HK-2 (cell line): Measurements from ENCODE around the gene OPA1.
A peak's percentile ranks its signal among the peaks of the same experiment; 100 is the strongest.

Experiments used
- DNase-seq: peaks from one replicate; pipeline ENCODE4 v3.0.0-alpha.2; 2018; ENCODE audit not compliant: unreplicated experiment

Gene OPA1

DNA sequence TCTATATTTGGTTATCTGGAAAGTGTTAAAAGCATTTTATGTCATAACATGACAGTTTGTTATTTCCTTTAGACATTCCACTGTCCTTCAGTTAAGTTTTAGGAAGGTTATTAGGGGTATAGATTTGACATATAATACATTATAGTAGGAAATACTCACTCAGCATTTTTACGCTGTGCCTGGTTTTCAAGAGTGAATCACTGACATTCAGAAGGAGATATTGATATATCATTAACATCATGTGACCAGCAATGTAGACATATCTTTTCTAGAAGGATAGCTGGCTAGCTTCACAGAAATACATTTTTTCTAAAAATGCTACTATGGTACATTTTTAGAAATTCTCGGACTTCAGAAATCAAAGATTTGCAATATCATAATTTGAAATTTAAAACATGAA, 57.6 kb downstream of the OPA1 start:
- no peak for DNase-seq

DNA sequence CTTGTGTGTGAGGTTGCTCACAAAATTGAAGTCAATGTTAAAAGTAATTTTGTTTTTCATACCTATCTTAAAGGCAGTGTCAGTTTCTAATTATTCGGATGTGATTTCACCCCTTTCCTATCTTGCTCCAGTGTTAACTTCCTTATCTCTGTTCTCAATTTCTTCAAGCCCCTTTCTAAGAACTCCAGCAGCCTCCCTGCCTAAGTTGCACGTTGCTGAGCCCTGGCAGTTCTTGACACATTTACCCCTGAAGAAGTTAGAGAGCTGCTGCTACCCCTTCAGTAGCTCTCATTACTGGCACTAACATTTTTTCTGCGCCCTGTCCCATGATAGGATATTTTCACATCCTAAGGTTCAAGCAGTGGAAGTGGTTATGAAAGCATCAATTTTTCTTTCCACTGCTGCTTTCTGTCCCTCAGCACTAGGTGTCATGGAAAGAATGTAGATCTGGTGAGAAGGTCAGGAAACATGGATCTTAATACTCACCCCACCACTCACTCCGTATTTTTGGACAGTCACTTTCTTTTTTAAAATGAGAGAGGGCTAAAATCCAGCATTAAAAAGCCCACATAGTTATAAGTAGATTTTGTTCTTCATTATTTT, 62.9 kb downstream of the OPA1 start:
- no peak for DNase-seq

- DNase-seq, result no peak
Observed at GRCh38 chr3:193656445-193656844, 63.4 kb downstream of the OPA1 start.

DNA sequence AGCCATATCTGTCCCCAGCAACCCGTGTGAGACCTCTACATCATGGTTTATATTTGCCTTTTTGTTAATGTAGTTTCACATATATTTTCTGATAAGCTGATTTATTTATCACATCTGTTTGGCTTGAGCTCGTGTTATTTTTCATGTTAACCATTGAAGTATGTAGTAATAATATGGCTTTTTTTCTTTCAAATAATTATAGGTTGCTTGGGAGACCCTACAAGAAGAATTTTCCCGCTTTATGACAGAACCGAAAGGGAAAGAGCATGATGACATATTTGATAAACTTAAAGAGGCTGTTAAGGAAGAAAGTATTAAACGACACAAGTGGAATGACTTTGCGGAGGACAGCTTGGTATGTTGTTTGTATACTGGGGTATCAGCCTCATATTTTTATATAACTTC, 63.9 kb downstream of the OPA1 start:
- no peak for DNase-seq

DNA sequence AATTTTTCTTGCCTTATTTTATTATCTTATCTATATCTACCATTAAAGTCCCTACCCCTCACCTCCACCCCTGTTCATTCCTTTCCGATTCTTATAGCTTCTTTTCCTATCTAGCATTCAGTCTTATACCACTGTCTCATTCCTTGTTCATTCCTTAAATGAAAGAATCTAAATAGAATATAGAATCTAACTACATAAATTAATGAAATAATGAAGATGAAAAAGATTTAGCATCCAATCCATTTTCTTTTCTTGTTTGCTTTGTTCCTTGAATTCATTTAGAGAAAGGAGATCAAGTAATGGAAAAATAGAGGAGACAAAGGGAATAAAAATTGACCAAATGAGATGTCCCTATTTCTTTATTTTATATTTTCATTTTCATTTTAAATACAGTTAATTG, 67.2 kb downstream of the OPA1 start:
- DNase-seq, result no peak

- no peak for DNase-seq
Observed at GRCh38 chr3:193660698-193661411, 67.8 kb downstream of the OPA1 start.

- no peak for DNase-seq
Observed at GRCh38 chr3:193662757-193663322, 69.8 kb downstream of the OPA1 start.

DNA sequence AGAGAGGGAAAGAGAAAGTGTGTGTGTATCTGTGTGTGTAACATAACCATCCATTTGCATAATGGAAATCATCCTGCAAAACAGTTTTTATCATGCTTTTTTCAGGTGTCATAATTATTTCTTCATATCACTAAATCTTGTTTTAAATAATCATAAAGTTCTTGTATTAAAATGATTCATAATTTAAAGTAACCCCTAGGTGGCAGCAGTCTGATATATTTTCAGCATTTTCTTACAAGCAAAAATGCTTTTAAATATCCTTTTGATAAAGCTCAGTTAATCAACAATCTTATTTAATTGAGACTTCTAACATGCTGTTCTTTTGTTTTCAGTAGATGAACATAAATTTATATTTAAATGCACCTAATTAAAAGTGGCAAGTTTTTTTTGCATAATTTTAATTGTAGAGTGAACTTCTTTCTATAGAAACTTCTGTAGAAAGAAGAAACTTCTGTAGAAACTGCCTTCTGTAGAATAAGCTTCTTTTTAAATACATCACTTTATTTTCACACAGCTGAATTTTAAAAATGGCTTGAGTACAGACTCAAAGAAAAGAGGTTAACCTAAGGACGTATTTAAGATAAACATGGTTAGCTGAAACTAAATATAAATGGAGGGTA, 72.5 kb downstream of the OPA1 start:
- DNase-seq, result no peak

DNA sequence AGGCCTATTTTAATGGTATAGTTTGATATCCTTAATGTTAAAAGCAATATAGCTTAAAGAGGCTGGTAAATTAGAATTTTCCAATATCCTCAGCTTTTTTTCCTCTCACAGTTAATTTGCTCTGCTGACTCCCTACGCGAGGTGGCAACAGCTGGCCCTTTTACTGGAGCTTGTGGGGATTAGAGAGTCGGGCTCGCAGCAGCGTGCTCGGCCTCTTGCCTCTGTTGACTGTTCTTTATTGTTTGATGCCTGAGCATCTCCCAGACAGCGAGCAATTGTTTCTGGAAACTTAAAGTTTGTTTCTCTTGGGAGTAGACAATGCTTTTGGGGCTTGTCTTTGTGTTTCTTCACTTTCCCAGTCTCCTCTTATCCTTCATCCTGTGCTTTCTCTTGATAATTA, 80.8 kb downstream of the OPA1 start:
- no peak for DNase-seq

GRCh38 chr3:193674714-193675113, 81.7 kb downstream of the OPA1 start:
- DNase-seq, result no peak

GRCh38 chr3:193677734-193678133, 84.7 kb downstream of the OPA1 start:
- no peak for DNase-seq

- no peak for DNase-seq
Observed at GRCh38 chr3:193680220-193680619, 87.2 kb downstream of the OPA1 start.

DNA sequence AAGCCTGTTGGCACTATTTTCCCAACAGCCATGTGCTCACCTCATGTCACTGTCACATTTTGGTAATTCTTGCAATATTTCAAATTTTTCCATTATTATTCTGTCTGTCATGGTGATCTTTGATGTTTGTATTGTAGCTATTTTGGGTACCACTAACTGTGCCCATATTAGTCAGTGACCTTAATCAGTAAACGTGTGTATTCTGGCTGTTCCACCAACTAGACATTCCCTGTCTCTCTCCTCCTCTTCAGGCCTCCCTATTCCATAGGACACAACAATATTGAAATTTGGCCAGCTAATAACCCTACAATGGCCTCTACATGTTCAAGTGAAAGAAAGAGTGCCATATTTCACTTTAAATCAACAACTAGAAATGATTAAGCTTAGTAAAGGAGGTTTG, 88.6 kb downstream of the OPA1 start:
- no peak for DNase-seq

GRCh38 chr3:193686665-193687483, 93.9 kb downstream of the OPA1 start:
- no peak for DNase-seq

DNA sequence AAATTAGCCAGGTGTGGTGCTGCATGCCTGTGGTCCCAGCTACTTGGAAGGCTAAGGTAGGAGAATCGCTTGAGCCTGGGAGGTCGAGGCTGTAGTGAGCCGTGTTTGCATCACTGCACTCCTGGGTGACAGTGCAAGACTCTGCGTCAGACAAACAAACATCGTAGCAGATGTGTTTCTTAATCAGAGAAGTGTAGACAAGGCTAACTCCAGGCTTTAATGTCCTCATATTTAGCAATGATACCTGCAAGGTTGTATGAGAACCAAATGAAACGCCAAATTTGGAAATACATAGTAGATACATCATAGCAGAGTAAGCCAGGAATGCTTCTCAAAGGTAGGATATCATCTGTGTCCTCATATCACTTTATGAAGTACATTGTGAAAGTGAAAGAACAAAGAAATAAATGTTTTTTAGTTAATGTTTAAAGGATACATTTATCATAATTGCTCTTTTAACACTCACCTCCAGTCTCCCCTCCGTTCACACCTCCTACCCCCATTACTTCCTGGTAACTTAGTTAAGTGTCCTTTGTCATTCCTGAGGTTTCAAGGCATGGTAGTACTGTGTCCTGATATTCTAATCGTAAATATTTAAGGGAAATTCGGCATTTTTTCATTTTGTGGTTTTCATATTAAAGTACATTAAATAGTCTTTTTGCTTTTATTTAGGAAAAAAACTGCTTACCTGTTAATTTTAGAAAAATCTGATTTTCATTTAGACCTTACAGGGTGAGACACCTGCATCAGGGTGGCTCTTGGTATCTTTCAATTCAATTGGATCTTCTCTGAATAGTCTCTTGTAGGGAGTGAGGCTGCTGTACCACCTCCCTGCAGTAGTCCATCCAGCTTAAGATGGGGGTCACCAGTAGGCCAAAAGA, 96.1 kb downstream of the OPA1 start:
- DNase-seq, result no peak

DNA sequence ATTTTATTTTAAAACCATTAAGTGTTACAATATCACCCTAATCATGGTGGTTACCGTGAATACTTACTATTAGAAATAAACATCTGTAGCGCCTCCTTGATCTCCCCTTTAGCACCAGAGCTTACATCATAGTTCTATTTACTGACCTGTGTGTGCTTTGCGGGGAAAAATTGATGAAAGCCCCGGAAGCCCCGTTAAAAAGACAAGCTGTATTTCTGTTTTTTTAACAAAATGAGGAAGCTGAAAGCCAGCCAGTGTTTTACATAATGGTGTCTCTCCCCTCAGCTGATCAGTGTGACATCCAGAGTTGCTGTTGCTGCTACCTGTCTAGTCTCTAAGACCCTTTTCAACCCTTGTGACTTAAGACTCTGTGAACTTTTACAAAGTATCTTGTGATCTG, 100.8 kb downstream of the OPA1 start:
- DNase-seq, result no peak

- DNase-seq, result peak; percentile 44
Observed at GRCh38 chr3:193701953-193702635, 109.1 kb downstream of the OPA1 start.

DNA sequence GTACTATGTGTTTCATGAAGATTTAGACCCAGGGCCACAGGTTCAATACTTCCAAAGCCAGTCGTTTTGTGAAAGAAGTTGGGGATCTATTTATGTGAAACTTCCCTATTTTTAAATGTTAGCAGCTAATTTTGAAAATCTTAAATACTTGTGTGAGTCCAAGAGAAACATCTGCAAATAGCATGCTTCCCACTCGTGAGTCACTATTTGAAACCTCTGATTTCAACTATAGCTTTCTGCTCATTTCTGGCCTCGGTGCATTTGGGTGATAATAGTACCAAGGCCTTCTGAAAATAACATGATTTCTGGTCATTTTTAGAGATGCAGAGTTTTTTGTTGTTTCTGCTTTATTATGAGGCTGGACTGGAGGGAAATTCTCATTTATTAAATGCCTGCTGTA, 110.0 kb downstream of the OPA1 start:
- no peak for DNase-seq

- DNase-seq, result no peak
Observed at GRCh38 chr3:193704431-193704830, 111.4 kb downstream of the OPA1 start.

DNA sequence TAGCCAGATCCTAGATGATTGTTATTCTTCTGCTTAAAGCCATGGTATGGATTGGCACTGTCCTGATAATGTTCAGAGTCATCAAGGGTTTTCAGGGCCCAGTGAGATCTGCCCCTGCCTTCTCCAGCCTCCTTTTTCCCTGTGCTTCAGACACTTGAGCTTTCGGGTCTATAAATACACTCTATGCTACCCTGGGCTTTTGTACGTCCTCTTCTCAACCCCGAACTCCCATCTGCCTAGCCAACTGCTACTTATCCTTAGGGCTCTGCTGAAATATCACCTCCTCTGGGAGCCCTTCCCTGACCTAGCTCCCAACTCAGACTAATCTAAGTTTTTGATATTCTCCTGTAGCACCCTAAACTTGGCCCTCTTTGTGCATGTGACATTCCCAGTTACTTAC, 115.3 kb downstream of the OPA1 start:
- no peak for DNase-seq
